CD4-positive, alpha-beta memory T cell (primary cell): Measurements from ENCODE around the gene ADGRD1. TPM values are rescaled to one million over a fixed set of nuclear protein-coding genes. Genes with fewer than 3 reads are reported as not detected.

Experiments
- CTCF ChIA-PET: fragments of 350-600 bp; sonication (Branson Sonifier 250); formaldehyde crosslinking; loops from one replicate; lab custom pipeline; 2021; ENCODE audit warnings: inconsistent platforms; ENCODE audit not compliant: partially characterized antibody; lab: Charles Lee
- POLR2A ChIA-PET: fragments of 350-600 bp; sonication (Branson Sonifier 250); formaldehyde crosslinking; loops from one replicate; lab custom pipeline; 2021; ENCODE audit not compliant: partially characterized antibody; lab: Charles Lee
- DNase-seq, 5 donors: peaks; one replicate each; pipeline versions ENCODE4 v3.0.0 to v3.0.0-alpha.2; 2020 to 2022; ENCODE audit warnings: mixed read lengths in 1 of 5
- H3K27ac ChIP-seq: one replicate; pipeline ENCODE4 v1.7.0; 2013; ENCODE audit warnings: low read depth, low read length
- H3K27me3 ChIP-seq: 2 replicates; pipeline ENCODE4 v1.7.0; 2013; ENCODE audit warnings: mild to moderate bottlenecking, low read length, moderate library complexity; ENCODE audit not compliant: insufficient read depth
- H3K36me3 ChIP-seq: 2 replicates; pipeline ENCODE4 v1.7.0; 2013; ENCODE audit warnings: mild to moderate bottlenecking, low read length, moderate library complexity; ENCODE audit not compliant: insufficient read depth
- H3K4me1 ChIP-seq: 2 replicates; pipeline ENCODE4 v1.7.0; 2013; ENCODE audit warnings: mild to moderate bottlenecking, low read length, moderate library complexity; ENCODE audit not compliant: insufficient read depth
- H3K4me3 ChIP-seq, 2 donors: one replicate each; pipeline ENCODE4 v1.7.0; 2013; ENCODE audit warnings: low read length in 2 of 2, mild to moderate bottlenecking in 1 of 2
- H3K9me3 ChIP-seq, 2 donors: one replicate each; pipeline ENCODE4 v1.7.0; 2013; ENCODE audit warnings: low read length in 2 of 2, control low read depth in 1 of 2; ENCODE audit not compliant: control insufficient read depth in 1 of 2
- H3K27ac Mint-ChIP-seq, 7 donors: one replicate each; pipeline ENCODE4 v1.8.0; 2020 to 2021; ENCODE audit warnings: mixed read lengths in 7 of 7, mild to moderate bottlenecking in 6 of 7, inconsistent platforms in 3 of 7, moderate library complexity in 3 of 7
- H3K27me3 Mint-ChIP-seq, 2 donors: one replicate each; pipeline ENCODE4 v1.8.0; 2020 to 2021; ENCODE audit warnings: mixed read lengths in 2 of 2
- H3K36me3 Mint-ChIP-seq, 2 donors: one replicate each; pipeline ENCODE4 v1.8.0; 2020 to 2021; ENCODE audit warnings: mixed read lengths in 2 of 2, inconsistent platforms in 1 of 2, mild to moderate bottlenecking in 1 of 2
- H3K4me1 Mint-ChIP-seq, 4 donors: one replicate each; pipeline ENCODE4 v1.8.0; 2020 to 2021; ENCODE audit warnings: mixed read lengths in 4 of 4, mild to moderate bottlenecking in 1 of 4
- H3K4me3 Mint-ChIP-seq, 8 donors: one replicate each; pipeline ENCODE4 v1.8.0; 2020 to 2021; ENCODE audit warnings: mixed read lengths in 8 of 8, mild to moderate bottlenecking in 7 of 8, moderate library complexity in 6 of 8, inconsistent platforms in 3 of 8
- H3K9me3 Mint-ChIP-seq, 8 donors: one replicate each; pipeline ENCODE4 v1.8.0; 2020 to 2021; ENCODE audit warnings: mixed read lengths in 8 of 8, mild to moderate bottlenecking in 5 of 8, inconsistent platforms in 3 of 8, moderate library complexity in 1 of 8
- intact Hi-C: fragments of 100-400 bp; cut with micrococcal nuclease; formaldehyde crosslinking; loops from one replicate; pipeline ENCODE4 v1.15.1; 2023
- polyA plus RNA-seq, 2 donors: library from polyadenylated mRNA; unstranded; fragments of 300-500 nt; fragmentation: Illumina TruSeq; gene quantifications; one replicate each; pipeline ENCODE4 v1.2.3, GENCODE V29; 2021
- total RNA-seq, 2 experiments: library from RNA; stranded (reverse); gene quantifications; one replicate each; pipeline ENCODE4 v1.2.3, GENCODE V29; 2021

ADGRD1 gene
- total and polyA plus RNA-seq, 4 experiments from 2014 or later = not detected

DNA sequence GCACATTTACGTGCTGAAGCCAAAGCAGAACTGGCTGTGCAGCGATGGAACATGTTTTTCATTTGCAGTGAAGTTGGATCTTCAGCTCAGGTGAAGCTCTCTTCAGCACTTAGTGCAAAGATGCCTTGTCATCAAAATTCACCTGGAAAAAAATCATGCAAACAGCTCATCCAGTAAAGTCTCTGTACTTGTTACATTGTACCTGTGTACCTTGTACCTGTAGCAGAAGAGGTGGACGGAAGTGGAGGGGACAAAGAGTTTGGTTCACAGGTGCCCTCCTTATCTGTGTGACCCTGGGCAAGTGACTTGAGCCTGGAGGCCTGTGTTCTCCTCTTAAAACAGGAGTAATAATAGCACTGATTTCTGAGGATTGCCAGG lies 54.0 kb downstream of the ADGRD1 start:
- H3K4me3 Mint-ChIP-seq = no peak overlapping the region
- H3K36me3 Mint-ChIP-seq = no peaks in the 10 kb centered on the region
- no peak overlapping the region for H3K27ac Mint-ChIP-seq
- no peak for DNase-seq
- Histone ChIP-seq H3K4me1 (no peaks in the 10 kb centered on the region), H3K9me3 (no peaks in the 10 kb centered on the region), H3K36me3 (no peaks in the 10 kb centered on the region), H3K4me3 (no peak overlapping the region), H3K27ac (no peak overlapping the region), H3K27me3 (no peaks in the 10 kb centered on the region)
- H3K27me3 Mint-ChIP-seq = peaks cover 2 to 3% of the 10 kb centered on the region in 2 donors
- CTCF ChIA-PET = no interaction called here
- H3K4me1 Mint-ChIP-seq = peaks cover 0 to 1% (median 0%) of the 10 kb centered on the region in 4 donors
- POLR2A ChIA-PET = no interaction called here
- H3K9me3 Mint-ChIP-seq = peaks cover 0 to 2% (median 0%) of the 10 kb centered on the region in 8 donors
- intact Hi-C loops = no loop called here

DNA sequence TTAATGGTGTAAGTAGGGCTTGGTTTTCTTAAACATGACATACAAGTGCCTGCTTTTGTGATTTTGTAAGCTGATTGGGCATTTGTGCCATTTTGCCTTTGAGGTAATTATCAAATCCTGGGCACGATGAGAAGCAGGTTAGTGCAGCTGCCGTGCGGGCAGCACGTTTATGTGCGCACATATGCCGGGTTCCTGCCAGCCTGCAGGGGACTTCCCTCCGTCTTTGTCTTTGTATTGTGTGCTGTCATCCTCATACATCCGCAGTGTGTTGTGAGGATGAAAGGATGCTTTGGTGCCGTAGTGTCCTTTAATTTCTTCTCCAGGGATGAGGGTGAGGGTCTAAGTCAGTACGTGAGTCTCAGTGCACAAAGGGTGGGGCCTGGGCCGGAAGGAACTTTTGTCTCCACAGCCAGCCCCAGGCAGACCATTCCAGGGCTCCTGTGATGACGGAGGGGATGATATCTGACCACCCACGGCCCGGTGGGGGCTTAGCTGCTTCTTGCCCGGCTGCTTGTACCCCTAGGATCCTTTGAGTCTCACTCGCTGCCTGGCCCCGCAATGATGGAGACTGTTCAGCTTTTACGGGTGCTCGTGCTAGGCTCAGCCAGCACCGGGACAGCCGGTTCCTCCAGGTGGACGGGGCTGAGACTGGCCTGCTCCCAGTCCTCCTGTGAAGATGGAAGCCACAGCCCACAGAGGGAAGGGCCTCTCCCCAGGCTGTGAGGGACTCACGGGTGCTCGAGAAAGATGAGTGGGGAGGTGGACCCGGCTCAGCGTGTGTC lies 54.6 kb downstream of the ADGRD1 start:
- H3K27me3 Mint-ChIP-seq = peaks cover 2 to 3% of the 10 kb centered on the region in 2 donors
- no peaks in the 10 kb centered on the region for H3K4me1 ChIP-seq
- H3K27me3 ChIP-seq = no peaks in the 10 kb centered on the region
- no peaks in the 10 kb centered on the region for H3K36me3 ChIP-seq
- CTCF ChIA-PET = no interaction called here
- no peaks in the 10 kb centered on the region for H3K36me3 Mint-ChIP-seq
- H3K4me3 Mint-ChIP-seq = no peak overlapping the region
- intact Hi-C loops = no loop called here
- POLR2A ChIA-PET = no interaction called here
- no peak overlapping the region for H3K4me3 ChIP-seq
- H3K9me3 Mint-ChIP-seq = peaks cover 0 to 2% (median 0%) of the 10 kb centered on the region in 8 donors
- H3K27ac ChIP-seq = no peak overlapping the region
- no peak overlapping the region for H3K27ac Mint-ChIP-seq
- peaks cover 0 to 1% (median 0%) of the 10 kb centered on the region in 4 donors for H3K4me1 Mint-ChIP-seq
- no peak for DNase-seq
- no peaks in the 10 kb centered on the region for H3K9me3 ChIP-seq

DNA sequence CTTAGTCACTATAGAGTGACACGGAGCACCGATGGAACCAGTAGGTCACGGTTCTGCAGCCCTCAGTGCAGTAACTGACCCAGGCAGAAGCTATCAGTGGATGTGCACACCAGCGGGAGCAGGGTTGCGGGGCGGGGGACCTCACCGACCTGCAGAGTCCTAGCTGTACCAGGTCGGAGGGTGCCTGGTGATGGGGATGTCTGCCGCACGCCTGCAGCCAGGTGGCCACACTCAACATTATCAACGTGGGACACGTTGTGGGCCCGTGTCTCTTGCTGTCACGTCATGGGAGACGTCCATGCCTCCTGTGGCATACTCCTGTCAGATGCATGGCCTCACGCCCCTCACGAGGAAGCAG lies 55.2 kb downstream of the ADGRD1 start:
- intact Hi-C loops = no loop called here

DNA sequence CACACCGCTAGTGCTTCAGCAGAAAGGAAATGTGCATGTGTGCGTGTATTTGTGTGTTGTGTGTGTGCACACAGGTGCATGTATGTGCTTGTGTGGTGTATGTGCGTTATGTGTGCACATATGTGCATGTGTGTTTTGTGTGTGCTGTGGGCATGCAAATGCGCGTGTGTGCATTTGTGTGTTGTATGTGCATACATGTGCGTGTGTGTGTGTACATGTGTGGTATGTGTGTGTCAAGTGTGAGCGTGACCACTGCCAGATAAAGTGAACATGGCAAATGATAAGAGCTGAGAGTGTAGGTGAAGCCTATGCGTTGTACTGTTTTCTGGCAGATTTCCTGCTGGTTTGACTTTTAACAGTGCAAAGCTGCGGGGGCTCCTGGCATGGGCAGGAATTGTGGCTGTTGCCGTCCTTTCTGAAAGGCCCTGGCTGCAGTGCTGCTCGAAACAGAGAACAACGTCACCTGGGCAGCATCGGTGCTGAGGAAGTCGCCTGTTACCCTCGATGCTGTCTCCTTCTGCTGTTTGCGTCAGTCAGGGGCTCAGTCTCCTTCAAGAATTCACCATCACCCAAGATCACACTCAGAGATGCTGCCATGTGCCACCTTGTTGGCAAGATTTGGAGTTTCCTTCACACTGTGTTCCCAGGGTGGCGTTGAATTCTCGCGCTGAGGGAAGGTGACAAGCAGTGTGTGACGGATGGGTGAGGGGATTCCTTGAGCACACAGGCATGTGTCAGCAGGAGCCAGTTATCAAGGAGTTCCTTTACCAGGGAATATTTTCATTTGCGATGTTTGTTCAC lies 56.1 kb downstream of the ADGRD1 start:
- H3K9me3 ChIP-seq = no peaks in the 10 kb centered on the region
- no peaks in the 10 kb centered on the region for H3K27me3 ChIP-seq
- POLR2A ChIA-PET = no interaction called here
- H3K27ac Mint-ChIP-seq = no peak overlapping the region
- no peaks in the 10 kb centered on the region for H3K36me3 Mint-ChIP-seq
- H3K9me3 Mint-ChIP-seq = peaks cover 0 to 5% (median 0%) of the 10 kb centered on the region in 8 donors
- intact Hi-C loops = no loop called here
- no peak overlapping the region for H3K27ac ChIP-seq
- no peak overlapping the region for H3K4me3 Mint-ChIP-seq
- no peaks in the 10 kb centered on the region for H3K4me1 Mint-ChIP-seq
- DNase-seq = no peak
- CTCF ChIA-PET = no interaction called here
- H3K4me3 ChIP-seq = no peak overlapping the region
- H3K4me1 ChIP-seq = no peaks in the 10 kb centered on the region
- no peaks in the 10 kb centered on the region for H3K36me3 ChIP-seq
- H3K27me3 Mint-ChIP-seq = peaks cover 3 to 4% of the 10 kb centered on the region in 2 donors

More for the DNA sequence above, 55.2 kb downstream of the ADGRD1 start:
- ChIA-PET POLR2A (no interaction called here), CTCF (no interaction called here)
- no peak for DNase-seq
- no peaks in the 10 kb centered on the region for H3K36me3 Mint-ChIP-seq
- no peaks in the 10 kb centered on the region for H3K36me3 ChIP-seq
- H3K9me3 ChIP-seq = no peaks in the 10 kb centered on the region
- H3K4me3 Mint-ChIP-seq = no peak overlapping the region
- H3K27ac ChIP-seq = no peak overlapping the region
- H3K4me3 ChIP-seq = no peak overlapping the region
- H3K27me3 ChIP-seq = no peaks in the 10 kb centered on the region
- H3K9me3 Mint-ChIP-seq = peaks cover 0 to 2% (median 0%) of the 10 kb centered on the region in 8 donors
- no peaks in the 10 kb centered on the region for H3K4me1 ChIP-seq
- peaks cover 2 to 3% of the 10 kb centered on the region in 2 donors for H3K27me3 Mint-ChIP-seq
- H3K4me1 Mint-ChIP-seq = peaks cover 0 to 1% (median 0%) of the 10 kb centered on the region in 4 donors
- no peak overlapping the region for H3K27ac Mint-ChIP-seq

DNA sequence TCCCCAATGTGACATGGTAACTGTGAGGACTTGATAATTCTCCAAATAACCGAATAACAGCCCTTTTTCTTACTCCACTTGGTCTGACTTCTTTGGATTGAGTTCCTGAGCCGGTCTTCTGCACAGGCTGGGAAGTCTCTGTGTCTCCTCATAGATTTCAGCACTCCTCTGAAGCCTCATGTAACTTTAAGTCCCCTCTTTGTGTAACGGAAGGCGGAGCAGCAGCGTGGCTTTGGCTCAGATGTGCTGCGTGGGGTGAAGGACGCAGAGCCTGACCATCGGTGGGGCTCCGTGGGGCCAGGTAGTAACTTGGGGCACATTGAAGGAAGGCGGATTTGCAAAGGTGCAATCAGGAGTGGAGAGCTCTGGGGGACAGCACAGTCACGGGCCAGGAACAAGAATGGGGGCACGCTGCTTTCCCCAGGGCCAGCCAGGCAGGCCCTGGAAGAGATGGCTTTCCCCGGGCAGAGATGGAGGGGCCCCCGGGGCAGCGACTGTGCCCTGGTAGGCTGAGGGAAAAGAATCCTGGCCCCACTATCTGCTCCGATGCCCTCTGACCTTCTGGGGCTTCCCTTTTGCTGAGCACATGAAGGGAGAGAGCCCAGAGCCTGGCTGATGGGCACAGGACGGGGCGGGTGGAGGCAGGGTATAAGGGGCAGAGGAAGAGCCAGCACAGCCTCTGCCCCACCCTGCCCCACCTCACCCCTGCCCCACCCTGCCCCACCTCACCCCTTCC lies 56.9 kb downstream of the ADGRD1 start:
- peaks cover 0 to 6% (median 0%) of the 10 kb centered on the region in 8 donors for H3K9me3 Mint-ChIP-seq
- no peaks in the 10 kb centered on the region for H3K36me3 ChIP-seq
- H3K4me1 Mint-ChIP-seq = no peaks in the 10 kb centered on the region
- POLR2A ChIA-PET = no interaction called here
- DNase-seq = no peak
- H3K27ac ChIP-seq = no peak overlapping the region
- intact Hi-C loops = no loop called here
- CTCF ChIA-PET = no interaction called here
- H3K4me1 ChIP-seq = no peaks in the 10 kb centered on the region
- no peak overlapping the region for H3K4me3 Mint-ChIP-seq
- H3K4me3 ChIP-seq = no peak overlapping the region
- H3K27ac Mint-ChIP-seq = no peak overlapping the region
- H3K27me3 ChIP-seq = no peaks in the 10 kb centered on the region
- H3K36me3 Mint-ChIP-seq = no peaks in the 10 kb centered on the region
- H3K27me3 Mint-ChIP-seq = peaks cover 3 to 4% of the 10 kb centered on the region in 2 donors
- H3K9me3 ChIP-seq = no peaks in the 10 kb centered on the region

DNA sequence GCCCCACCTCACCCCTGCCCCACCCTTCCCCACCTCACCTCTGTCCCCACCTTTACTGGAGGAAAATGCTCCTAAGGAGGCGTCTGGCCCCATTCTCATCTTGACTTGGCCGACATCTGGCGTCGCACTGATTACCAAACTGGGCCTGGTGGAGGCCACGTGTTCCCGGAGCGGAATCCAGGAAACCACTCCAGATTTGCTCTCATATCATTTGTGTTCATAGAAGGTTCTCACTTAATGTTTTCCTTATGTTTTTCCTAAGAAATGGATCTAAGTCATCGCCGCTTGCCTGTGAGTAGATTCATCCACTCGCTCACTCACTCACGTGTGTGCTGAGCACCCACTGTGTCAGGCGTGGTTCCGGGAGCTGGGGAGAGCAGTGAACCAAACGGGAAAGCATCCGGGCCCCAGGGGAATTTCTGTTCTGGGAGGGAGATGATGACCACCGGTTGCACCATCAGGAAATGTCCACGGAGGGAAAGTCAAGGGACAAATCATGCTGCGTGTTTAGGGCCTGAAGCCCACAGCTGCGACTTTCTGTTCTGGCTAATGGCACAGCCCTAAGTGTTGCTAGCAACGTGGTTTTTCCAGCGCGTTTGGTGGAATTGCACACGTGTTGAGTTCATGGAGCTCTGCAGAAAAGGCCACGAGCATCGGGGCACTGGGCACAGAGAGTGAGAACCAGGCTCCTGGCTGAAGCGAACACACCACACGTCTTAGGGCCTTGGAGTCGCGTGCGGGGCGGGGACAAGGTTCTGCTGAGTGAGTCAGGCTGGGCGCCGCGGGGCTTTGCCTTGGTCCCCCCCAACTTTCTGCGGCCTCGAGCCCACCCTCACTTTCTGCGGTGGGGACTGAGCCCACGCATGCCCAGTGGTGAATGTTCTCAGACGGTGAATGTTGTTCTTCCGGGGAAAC lies 57.7 kb downstream of the ADGRD1 start:
- Histone ChIP-seq H3K27me3 (no peaks in the 10 kb centered on the region), H3K9me3 (no peaks in the 10 kb centered on the region), H3K27ac (no peak overlapping the region), H3K4me1 (no peaks in the 10 kb centered on the region), H3K4me3 (no peak overlapping the region), H3K36me3 (no peaks in the 10 kb centered on the region)
- no peaks in the 10 kb centered on the region for H3K4me1 Mint-ChIP-seq
- intact Hi-C loops = no loop called here
- peaks cover 3 to 4% of the 10 kb centered on the region in 2 donors for H3K27me3 Mint-ChIP-seq
- no peaks in the 10 kb centered on the region for H3K36me3 Mint-ChIP-seq
- DNase-seq = no peak
- POLR2A ChIA-PET = no interaction called here
- CTCF ChIA-PET = no interaction called here
- peaks cover 0 to 6% (median 0%) of the 10 kb centered on the region in 8 donors for H3K9me3 Mint-ChIP-seq
- no peak overlapping the region for H3K27ac Mint-ChIP-seq
- no peak overlapping the region for H3K4me3 Mint-ChIP-seq
